ENCODE measurements around the gene ABCG5. TPM values are rescaled to one million over a fixed set of nuclear protein-coding genes. Genes with fewer than 3 reads are reported as not detected.
A peak's percentile ranks its signal among the peaks of the same experiment; 100 is the strongest.

ABCG5 gene
- total RNA-seq = not detected

DNA sequence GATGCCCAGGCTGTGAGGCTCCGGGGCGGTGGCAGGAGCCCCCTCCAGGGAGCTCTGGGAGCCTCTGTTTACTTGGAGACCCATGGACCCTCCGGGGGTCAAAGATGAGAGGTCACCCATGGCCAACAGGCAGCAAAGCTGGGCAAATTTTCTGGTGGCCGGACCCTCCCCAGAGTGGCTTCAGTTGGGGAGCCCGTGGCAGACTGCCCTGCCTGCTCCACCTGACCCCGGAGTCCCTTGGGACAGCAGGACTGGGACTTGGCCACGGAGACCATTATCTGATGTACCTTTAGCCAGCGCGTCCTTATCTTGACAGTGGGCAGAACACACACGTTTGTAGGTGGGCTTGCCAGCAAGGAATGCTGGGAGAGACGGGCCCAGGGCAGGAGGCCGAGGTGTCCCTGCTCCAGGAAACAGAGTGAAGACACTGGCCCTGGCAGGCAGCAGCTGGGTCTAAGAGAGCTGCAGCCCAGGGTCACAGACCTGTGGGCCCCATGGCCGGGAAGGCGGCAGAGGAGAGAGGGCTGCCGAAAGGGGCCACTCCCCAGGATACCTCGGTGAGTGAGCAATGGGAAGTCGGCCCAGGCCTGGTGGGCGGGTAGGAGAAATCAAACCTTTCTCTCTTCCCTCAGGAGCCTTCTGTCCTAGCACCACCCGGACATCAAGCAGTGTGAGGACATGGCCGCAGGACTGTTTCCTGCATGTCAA, at the start of gene ABCG5, which contains the start of gene ABCG8:
Gene ABCG5 (minus strand): TSS at position 280 of the 708 bp plus-strand sequence. CDS start 160 bp downstream, at position 120.
Gene ABCG8 (plus strand): TSS at position 412 of the 708 bp plus-strand sequence. CDS start 83 bp downstream, at position 495.
- intact Hi-C loops (cut with DNase I) = no loop called here
- Histone ChIP-seq H3K27me3 (no peaks in the 10 kb centered on the region), H3K4me3 (no peak within 1 kb of the TSS), H3K27ac (no peak within 1 kb of the TSS), H3K36me3 (no peaks in the 10 kb centered on the region), H3K4me1 (no peaks in the 10 kb centered on the region), H3K9me3 (no peaks in the 10 kb centered on the region)
- TF ChIP-seq POLR2AphosphoS5 (IDR thresholded peaks at IDR 0.05; ENCODE audit: insufficient read depth in 1 of 2, low read depth in 1 of 2) = no peak
- TF ChIP-seq POLR2A (IDR thresholded peaks at IDR 0.05) = no peak
- TF ChIP-seq CTCF (IDR thresholded peaks at IDR 0.05) = no peak
- DNase-seq (ENCODE audit: extremely low spot score in 2 of 2) = peak; percentile 56 to 67

GRCh38 chr2:43887176-43887575, 48.5 kb upstream of the ABCG5 start:
- intact Hi-C loops (cut with DNase I) = no loop called here
- H3K27ac ChIP-seq = no peak overlapping the region
- H3K9me3 ChIP-seq = no peaks in the 10 kb centered on the region
- no peak for TF ChIP-seq POLR2AphosphoS5 (IDR thresholded peaks at IDR 0.05; ENCODE audit: insufficient read depth in 1 of 2, low read depth in 1 of 2)
- TF ChIP-seq POLR2A (IDR thresholded peaks at IDR 0.05) = no peak
- TF ChIP-seq CTCF (IDR thresholded peaks at IDR 0.05) = no peak
- DNase-seq (ENCODE audit: extremely low spot score in 2 of 2) = no peak
- peaks cover 0 to 41% of the 10 kb centered on the region in 2 donors for H3K36me3 ChIP-seq
- no peak overlapping the region for H3K4me3 ChIP-seq
- H3K27me3 ChIP-seq = no peaks in the 10 kb centered on the region
- peaks cover 4% of the 10 kb centered on the region for H3K4me1 ChIP-seq

DNA sequence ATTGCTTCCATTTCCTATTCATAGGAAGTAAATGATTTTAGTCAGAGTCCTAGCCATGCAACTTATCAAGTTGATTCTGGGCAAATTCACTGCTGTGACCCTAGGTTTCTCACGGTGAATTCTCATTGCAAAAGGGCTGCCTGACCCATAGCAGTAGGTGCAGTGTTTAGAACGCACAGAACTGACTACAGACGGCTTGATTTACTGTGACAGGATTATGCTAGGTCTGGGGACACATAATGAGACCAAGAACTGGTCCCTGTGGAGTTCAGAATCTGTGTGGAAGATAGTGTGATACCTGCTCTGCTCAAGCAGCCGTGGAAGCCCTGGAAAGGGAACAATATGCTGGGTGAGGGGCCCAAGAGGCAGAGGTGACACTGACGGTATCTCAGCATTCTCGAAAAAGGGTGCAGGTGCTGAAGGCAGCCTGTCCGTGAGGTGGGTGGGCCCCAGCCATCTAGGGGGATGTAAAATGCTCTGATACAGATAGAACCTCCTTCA, 46.5 kb upstream of the ABCG5 start:
- TF ChIP-seq POLR2A (IDR thresholded peaks at IDR 0.05) (no peak), POLR2AphosphoS5 (IDR thresholded peaks at IDR 0.05; ENCODE audit: insufficient read depth in 1 of 2, low read depth in 1 of 2) (no peak), CTCF (IDR thresholded peaks at IDR 0.05) (no peak)
- Histone ChIP-seq H3K36me3 (peaks cover 0 to 32% of the 10 kb centered on the region in 2 donors), H3K4me1 (peaks cover 4% of the 10 kb centered on the region), H3K4me3 (no peak overlapping the region), H3K27ac (no peak overlapping the region), H3K27me3 (no peaks in the 10 kb centered on the region), H3K9me3 (no peaks in the 10 kb centered on the region)
- DNase-seq (ENCODE audit: extremely low spot score in 2 of 2) = no peak
- intact Hi-C loops (cut with DNase I) = no loop called here

GRCh38 chr2:43884689-43885088, 46.0 kb upstream of the ABCG5 start:
- H3K27ac ChIP-seq = no peak overlapping the region
- no peaks in the 10 kb centered on the region for H3K9me3 ChIP-seq
- DNase-seq (ENCODE audit: extremely low spot score in 2 of 2) = no peak
- intact Hi-C loops (cut with DNase I) = no loop called here
- H3K4me1 ChIP-seq = peaks cover 4% of the 10 kb centered on the region
- no peaks in the 10 kb centered on the region for H3K27me3 ChIP-seq
- peaks cover 0 to 31% of the 10 kb centered on the region in 2 donors for H3K36me3 ChIP-seq
- TF ChIP-seq POLR2AphosphoS5 (IDR thresholded peaks at IDR 0.05; ENCODE audit: insufficient read depth in 1 of 2, low read depth in 1 of 2) (no peak), CTCF (IDR thresholded peaks at IDR 0.05) (no peak), POLR2A (IDR thresholded peaks at IDR 0.05) (no peak)
- no peak overlapping the region for H3K4me3 ChIP-seq

DNA sequence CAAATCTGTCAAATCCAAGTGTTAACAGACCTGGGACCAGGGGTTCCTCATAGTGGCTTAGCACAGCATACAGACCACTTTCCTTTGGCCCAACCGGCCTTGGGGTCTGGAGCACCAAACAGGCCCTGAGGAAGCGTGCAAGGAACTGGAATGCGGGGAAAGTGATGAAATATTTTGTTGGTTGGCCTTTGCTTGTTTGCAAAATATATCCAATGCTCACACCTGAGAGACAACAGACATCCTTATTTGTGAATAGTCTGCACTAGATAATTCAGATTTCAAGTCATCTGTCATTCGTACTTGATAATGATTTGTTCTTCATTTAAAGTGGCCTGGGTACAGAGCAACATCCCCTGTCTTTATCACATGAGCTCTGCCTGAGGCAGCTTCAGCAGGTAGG, 43.7 kb upstream of the ABCG5 start:
- no peak overlapping the region for H3K27ac ChIP-seq
- TF ChIP-seq POLR2A (IDR thresholded peaks at IDR 0.05) (no peak), POLR2AphosphoS5 (IDR thresholded peaks at IDR 0.05; ENCODE audit: insufficient read depth in 1 of 2, low read depth in 1 of 2) (no peak), CTCF (IDR thresholded peaks at IDR 0.05) (no peak)
- no peak for DNase-seq (ENCODE audit: extremely low spot score in 2 of 2)
- H3K36me3 ChIP-seq = peaks cover 0 to 9% of the 10 kb centered on the region in 2 donors
- intact Hi-C loops (cut with DNase I) = no loop called here
- H3K4me1 ChIP-seq = peaks cover 4% of the 10 kb centered on the region
- H3K4me3 ChIP-seq = no peak overlapping the region
- H3K9me3 ChIP-seq = no peaks in the 10 kb centered on the region
- no peaks in the 10 kb centered on the region for H3K27me3 ChIP-seq
